GM21737 (cell line): ENCODE data around the gene PCMTD2.

ENCODE experiments used
- ATAC-seq: cut with Tn5 transposase; IDR thresholded peaks from one replicate; pipeline ENCODE4 v1.9.1; 2021; ENCODE audit warnings: mild to moderate bottlenecking, moderate library complexity; ENCODE audit not compliant: unreplicated experiment

The PCMTD2 gene

DNA sequence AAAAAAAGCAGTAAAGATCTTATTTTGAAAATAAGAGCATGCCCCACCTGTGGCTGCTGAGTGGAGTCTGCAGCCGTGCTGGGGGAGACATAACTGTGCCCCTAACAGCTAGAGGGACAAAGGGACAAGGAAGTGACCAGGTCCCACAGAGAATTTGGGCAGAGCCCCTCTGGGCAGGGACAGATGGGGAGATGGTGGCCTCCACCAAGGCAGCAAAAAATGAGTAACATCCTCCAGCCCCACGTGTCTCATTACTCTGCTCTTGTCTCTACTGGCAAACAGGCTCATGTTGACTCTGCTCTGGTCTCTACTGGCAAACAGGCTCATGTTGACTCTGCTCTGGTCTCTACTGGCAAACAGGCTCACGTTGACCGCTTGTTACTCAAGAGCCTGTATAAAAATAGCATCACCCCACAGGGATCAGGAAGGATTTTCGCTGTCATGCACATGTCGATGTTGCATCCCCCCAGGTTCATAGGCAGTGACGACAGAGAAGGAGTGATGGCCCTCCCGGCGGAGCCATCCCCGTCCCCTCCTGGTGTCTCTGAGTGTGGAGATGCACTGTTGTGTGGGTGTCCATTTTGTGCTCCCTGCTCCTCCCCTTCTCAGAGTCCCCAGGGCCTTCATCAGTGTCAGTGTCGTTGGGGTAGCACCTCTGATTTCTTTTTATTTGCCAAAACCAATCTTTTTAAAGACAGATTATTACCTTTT, 17.3 kb upstream of the PCMTD2 start:
- no peak for ATAC-seq

DNA sequence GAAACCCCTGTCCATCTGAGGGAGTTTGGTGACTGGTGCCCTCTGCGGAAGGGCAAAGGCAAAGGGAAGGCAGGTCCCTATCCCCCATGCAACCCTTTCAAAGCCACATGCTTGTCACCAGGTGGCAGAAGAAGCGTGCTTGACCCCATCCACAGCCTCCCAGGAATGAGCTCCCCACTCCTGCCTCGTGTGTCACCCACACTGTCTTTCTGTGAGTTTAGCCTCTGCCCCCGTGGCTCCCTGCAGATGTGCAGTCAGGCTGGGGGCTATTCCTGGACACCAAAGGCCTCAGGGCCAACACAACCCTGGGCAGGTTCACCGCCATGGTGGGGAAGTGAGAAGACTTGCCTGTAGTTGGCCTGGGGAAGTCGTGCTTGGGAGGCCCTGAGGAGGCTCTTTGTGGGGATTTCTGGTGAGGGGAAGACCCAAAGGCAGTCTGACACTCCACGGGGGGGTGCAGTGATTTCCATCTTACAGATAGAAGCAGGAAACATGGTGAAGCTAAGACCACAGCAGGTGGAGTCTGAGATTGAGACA, 16.6 kb upstream of the PCMTD2 start:
- no peak for ATAC-seq

DNA sequence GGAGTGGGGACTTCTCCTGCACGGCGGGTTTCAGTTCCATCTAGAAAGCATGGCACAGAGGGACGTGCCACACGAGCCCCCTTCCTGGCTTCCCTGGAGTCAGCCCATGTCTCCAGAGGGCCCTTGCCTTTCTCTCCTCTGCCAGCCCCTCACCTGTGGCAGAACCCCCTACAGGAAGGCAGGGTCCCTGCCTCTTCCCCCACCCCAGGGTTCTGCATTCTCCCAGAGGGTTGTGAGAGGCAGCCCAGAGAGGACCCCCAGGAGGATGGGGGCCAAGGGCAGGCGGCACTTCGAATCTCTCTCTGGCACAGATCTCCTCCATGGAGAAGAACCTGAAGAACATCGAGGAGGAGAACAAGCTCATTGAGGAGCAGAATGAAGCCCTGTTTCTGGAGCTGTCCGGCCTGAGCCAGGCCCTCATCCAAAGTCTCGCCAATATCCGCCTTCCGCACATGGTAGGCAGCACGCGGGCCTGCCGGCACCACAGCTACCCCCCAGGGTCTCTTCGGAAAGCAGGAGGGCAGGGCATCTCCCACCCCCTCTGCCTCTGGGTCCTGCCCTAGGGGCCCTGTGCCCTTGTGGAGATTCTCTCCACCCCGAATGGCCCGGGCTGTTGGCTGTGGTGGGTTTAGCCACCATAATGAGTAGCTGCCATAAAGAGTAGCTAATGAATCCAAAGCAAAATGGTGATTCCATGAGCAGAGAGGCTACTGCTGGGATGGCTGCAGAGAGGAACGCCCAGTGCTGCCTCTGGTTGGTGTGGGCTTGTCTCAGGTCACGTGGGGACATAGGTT, 15.9 kb upstream of the PCMTD2 start:
- ATAC-seq = no peak

DNA sequence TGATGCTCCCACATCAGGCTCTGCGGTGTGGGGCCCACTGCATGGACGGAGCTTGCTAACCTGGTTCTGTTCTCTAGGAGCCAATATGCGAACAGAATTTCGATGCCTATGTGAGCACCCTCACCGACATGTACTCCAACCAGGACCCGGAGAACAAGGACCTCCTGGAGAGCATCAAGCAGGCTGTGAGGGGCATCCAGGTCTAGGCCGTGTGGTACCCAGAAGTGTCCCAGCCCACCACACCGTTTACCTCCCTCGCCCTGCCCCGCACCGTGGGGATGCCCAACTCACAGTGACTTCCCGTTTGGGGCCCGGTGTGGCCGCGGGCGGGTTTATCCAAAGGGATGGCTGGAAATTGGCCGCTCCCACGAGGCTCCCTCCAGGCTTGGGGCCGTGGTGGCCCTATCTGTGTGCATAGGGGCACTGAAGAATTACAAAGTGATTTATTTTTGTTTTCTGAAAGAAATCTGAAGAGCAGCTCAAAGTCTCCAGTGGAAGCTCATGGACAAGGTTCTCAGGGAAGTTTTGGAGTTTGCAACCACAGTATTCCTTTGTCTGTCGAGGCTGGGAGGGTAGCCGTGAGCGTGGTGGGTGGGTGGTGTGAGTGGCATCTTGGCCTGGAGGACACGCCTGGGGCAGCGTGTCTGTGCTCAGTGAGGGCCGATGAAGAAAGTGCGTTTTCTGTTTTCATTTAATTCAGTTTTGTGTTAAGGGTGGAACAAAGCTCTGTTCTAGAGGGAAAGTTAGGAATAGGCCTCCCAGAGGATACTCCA, 15.1 kb upstream of the PCMTD2 start:
- ATAC-seq = no peak

DNA sequence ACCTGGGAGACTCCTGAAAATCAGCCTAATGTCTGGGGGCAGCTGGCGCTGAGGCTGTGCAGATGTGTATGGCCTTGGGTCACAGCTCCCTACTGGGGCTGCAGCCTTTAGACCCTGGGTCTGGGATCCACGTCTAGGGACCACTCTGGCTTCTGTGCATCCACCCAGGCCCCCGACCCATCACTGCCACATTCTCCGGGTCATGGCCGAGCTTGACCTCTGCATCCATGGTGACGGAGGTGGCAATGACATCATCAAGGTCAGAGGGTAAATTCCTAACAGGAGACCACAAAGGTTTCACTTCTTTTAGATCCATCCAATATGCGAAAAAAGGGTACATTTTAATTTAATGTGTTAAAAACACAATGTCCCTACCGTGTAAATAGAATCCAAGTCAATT, 14.5 kb upstream of the PCMTD2 start:
- no peak for ATAC-seq

DNA sequence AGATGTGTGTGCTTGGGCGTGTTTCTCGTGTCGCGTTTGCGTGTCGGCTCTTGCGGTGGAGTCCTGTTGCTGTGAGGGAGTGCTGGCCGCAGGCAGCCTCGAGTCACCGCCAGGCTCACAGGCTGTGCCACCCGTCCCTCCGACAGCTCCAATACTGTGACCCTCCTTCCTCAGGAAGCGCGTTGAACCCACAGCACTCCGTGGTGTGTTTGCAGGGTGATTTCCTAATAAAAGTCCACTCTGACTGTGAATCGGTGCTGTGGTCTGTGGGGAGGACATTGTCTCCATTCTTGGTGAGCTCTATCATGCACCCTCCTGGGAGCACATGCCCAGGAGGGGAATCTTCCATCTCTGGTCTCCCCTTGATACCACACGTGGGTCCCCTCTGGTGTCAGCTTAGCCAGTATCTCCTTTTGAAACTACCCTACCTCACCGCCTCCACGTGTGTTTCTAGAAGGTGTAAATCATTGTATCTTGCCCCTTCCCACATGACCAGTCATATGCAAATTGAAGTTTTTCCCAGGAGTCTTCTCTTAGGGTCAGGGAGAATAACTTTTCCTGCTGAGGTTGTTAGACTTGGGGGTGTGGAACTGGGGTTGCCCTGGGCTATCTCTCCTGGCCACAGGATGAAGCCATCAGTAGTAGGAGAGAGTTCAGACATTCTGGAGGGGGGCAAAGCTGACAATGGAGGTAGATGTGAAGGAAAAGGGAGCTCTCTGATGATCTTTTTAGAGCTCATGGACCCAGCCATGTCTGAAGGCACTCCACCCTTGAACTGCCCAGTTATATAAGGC, 13.3 kb upstream of the PCMTD2 start:
- ATAC-seq = no peak

DNA sequence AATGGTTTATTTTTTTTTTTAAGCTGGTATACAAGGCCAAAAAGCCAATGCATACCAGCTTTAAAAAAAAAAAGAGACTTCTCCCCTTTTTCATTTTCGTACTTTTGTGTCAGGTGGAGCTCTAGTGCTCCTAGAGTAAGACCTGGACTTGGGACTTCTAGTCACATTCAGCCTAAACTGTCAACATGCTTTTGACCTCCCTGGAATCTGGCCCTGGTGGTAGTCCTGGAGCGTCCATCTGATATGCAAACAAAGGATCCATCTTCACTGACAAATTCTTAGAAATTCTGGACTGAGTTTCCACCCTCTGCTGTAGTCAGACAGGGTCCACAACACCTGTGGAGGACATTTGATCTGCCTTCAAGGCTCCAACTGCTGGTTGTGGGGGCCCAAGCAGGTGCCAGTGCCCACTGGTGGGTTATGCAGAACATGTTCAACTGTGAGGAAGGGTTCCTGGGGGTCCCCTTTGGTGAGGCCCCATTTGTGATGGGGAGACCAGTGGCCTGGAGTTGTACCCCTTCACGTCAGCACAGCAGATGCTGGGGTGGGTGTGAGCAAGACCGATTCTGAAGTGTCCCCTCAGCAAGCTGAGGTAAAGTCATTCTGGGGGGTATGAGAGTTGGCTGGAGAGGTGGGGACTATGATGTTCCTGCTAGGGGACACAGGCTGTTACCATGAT, 12.6 kb upstream of the PCMTD2 start:
- no peak for ATAC-seq

DNA sequence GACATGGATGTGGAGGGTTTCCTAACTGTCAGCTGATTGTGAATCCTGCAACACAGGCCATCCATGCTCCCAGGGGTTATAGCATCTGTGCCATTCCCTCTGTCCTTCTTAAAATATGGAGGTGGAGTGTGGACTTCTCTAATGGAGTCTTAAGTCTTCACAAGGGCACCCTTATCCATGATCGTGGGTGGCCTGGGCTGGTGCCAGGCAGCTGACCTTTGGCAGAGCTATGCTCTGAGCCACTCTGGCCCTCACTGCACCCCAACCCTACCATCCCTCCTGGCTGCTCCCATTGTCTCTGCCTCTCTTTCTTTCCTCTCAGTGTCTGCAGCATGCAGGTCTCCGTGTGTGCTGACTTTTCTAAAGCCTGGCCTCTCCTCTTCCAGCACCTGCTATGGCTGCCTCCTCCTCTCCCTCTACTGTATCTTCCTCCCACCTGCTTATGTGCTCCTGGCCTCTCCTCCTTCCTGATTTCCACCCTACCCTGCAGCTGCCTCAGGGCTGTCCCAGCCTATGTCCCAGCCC, 11.2 kb upstream of the PCMTD2 start:
- no peak for ATAC-seq

DNA sequence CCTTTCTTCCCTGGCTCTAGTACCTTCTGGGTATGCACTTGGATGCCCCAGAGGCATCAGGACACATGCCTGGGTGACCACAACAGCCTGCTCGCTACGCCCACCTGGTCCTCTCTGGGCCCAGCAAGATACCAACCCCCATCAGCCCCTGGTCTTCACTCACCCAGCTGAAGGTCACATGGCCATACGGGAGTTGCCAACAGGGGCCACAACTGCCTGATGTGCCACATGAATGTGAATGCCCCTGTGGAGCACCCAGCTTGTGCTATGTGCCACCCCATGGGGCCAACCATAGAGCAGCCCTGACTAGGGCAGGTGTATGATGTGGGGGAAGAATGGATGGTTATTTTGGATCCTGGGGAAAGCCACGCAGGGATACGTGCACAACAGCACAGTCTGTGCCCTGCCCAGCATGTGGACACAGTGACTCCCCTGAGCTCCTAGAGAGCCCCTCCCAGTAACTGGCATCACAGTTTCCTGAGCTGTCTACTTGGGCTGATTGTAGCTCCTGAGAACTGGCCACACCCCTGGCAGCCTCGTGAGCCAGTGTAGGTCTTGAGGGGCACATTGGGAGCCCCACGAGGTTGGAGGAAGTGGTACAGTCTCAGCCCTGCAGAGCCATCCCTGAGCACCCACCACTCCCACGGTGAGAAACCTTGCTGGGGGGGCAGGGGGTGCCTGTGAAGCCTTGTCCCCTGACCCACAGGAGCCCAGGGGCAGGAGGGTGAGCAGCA, 10.5 kb upstream of the PCMTD2 start:
- no peak for ATAC-seq

DNA sequence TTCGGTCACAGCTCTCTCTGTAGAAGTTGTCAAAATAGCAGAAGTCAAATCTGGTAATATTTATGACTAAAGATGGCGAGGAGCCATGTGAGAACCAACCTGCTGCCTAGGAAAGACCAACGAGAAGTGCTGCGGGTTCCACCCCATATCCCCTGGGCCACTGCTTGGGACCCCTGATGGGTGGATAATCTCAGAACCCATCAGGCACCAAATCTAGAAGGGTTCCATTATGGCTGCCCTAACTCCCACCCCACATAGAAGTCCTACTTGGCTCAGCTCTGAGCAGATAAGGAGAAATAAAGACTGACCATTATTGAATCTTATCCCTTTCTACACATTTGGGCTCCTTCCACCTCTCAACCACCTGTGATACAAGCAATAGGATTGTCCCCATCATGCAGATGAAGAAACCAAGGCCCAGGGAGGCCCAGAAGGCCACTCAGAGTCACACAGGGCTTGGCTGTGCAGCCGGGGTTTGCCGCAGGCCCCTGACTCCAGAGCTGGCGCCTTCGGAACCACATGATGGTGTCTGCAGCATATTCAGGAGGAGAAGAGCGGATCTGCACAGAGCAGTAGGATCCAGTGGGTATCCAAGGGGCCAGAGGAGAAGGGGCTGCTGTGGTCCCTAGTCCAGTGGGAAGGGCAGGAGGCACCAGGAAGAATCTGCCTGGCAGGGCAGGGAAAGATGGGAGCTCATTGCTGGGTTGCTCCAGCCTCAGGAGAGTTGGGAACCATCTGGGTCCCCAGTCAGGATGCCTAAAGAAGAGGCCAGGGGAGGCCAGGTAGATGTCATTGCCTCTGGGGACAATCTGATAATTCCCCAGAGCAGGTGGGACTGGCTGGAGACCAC, 9.6 kb upstream of the PCMTD2 start:
- no peak for ATAC-seq

DNA sequence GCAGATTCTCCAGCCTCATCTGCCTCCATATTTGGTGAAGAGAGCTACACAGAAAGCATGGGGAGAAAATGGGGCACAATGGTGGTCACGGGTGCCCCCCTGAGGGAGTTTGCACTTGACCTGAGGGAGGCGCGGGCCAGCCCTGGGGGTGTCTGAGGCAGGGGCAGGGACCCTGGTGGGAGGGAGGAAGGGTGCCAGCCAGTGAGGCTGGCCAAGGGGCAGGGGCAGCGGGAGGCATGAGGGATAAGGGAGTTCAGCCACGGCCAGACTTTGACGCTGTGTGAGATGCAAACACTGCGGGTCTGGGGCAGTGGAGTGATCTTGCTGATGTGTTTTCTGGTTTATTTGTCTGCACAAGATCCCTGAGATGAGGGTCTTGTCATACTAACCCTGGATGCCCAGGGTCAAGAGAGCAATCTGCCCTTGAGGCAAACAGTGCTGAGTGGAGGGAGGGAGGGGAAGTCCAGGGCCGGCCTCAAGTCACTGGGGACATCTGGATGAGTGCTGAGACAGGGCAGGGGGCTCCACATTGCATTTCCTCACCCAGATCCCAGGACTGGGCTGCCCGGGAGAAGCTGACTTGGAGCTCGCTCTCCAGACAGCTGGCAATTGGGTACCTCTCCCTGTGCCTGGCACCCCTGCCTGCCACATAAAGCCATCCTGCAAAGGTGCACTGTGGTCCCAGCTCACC, 8.8 kb upstream of the PCMTD2 start:
- ATAC-seq = no peak

DNA sequence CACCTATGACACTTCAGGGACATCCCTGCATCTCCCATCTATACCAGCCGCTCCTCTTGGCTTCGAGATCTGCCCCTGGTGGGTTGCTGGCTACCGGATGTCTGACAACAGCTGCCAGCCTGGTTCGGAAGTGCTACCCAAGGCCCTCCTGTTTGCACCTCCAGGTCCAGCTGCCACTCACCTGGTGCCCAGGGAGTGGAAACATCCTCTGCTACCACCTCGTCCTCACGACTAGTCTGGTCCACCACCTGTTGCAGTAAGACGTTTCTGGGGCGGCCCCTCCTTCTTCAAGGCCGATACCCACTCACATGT, 8.3 kb upstream of the PCMTD2 start:
- no peak for ATAC-seq

DNA sequence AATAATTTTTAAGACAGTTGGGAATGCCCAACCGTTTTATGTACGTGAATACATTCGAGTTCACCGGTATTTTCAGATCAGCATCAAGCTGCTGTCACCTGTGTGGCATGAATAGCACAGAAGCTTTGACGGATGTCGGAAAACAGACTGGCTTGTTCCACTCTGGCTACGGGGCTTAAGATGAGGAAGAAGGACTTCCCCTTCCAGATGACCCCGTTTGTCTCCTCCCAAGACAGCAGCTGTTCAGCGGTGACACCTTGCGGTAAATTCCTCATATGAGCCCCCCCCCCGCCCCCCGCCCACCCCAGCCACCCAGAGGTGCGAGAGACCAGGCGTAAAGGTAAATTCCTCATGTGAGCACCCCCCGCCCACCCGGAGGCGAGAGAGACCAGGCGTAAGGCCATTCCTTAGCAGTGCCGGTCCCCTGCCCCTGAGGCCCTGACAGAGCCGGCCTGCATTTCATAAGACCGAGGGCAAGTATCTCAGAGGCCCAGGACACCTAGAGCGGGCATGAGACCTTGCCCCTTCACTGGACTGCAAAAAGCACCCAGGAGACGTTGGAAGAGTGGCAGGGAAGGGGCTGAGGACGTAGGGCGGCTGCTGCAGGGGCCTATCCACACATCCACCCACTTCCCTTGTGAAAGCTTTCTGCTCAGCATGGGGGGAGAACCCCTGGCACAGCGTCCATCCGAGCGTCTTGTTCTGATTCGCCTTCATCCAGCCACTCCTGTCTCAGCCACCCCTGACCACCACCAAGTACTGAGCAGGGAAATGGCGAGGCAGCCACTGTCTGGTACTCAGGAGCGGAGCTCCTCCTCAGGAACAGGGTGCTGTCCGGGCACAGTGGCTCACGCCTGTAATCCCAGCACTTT, 7.3 kb upstream of the PCMTD2 start:
- ATAC-seq = no peak

DNA sequence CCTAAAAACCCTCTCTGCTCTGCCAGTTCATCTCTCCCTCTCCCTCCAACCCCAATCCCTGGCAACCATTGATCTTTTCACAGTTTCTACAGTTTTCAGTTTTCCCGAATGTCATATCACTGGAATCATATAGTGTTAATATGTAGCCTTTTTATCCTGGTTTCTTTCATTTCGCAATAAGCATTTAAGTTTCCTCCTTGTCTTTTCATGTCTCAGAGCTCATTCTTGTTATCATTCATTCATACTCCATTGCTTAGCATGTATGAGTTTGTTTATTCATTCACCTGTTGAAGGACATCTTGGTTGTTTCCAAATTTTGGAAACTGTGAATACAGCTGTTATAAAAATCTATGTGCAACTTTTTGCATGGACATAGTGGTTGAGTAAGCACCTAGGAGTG, 5.5 kb upstream of the PCMTD2 start:
- ATAC-seq = no peak

DNA sequence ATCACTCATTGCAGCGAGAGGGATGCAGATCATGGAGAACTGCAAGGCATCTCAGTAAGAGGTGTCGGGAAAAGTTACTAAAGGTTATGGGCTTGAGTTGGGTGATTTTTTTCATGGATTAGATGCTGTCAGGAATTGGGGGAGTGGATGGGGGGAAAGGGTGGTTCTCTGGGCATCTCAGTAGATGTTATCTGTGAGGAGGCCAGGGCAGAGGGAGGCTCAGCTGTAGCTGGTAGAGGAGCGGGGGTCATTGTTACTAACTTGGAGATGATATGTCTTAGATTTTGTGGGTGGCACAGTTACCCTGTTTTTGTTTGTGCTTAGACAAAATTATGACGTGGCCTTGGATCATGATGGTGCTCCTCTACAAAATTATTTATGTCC, 2.6 kb upstream of the PCMTD2 start:
- no peak for ATAC-seq

DNA sequence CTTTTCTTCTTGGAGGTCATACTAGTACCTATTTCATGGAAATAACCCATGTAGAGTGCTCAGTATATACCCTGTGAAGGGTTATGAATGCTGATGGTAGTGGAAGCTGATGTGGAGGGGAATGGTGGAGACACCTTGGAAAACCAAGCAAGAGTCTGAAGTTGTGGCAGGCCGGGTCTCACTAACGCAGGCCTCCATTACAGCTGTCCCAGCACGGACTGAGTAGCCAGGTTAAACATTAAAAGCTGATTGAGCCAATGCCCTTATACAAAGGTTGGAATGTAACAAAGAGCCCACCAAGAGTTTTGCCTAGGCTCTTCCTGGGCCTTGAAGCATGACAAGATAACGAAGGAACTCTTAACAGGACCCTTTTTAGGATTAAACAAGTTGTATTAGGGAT, 2.1 kb upstream of the PCMTD2 start:
- no peak for ATAC-seq

DNA sequence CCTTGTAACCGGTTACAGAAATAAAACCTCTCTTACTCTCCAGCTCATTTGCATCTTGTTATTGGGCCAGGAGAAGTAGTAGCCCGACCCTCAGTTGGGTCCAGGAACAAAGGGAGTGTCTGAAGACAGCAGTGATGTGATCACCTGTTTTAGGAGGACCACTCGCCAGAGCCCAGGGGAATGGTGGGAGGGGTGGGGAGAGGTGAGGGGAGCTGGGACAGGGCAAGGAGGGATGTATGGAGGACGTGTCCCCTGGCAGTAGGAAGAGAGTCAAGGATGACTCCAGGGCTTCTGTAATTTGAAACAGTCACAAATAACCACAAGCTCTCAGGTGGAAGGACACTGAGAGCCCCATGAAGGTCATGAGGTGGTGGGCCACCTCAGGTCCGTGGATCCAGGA, 1.4 kb upstream of the PCMTD2 start:
- ATAC-seq = no peak
